Right lung (tissue), 5 donors: ENCODE results near the gene PGM5. TPM values are rescaled to one million over a fixed set of nuclear protein-coding genes. Genes with fewer than 3 reads are reported as not detected.

ENCODE experiments used
- DNase-seq, 2 donors: peaks; one replicate each; pipeline ENCODE4 v3.0.0-alpha.2; 2013
- polyA plus RNA-seq, 5 donors: library from polyadenylated mRNA; unstranded; fragments of 120-200 nt; gene quantifications; one replicate each; pipeline versions ENCODE4 v1.2.1 to v1.2.3, GENCODE V29; 2013; ENCODE audit warnings: inconsistent platforms in 1 of 5, low replicate concordance in 1 of 5; ENCODE audit not compliant: insufficient read length in 5 of 5, insufficient read depth in 1 of 5

Gene PGM5
- polyA plus RNA-seq, 5 donors: 47.4 to 61.8 (median 54.6) TPM

DNA sequence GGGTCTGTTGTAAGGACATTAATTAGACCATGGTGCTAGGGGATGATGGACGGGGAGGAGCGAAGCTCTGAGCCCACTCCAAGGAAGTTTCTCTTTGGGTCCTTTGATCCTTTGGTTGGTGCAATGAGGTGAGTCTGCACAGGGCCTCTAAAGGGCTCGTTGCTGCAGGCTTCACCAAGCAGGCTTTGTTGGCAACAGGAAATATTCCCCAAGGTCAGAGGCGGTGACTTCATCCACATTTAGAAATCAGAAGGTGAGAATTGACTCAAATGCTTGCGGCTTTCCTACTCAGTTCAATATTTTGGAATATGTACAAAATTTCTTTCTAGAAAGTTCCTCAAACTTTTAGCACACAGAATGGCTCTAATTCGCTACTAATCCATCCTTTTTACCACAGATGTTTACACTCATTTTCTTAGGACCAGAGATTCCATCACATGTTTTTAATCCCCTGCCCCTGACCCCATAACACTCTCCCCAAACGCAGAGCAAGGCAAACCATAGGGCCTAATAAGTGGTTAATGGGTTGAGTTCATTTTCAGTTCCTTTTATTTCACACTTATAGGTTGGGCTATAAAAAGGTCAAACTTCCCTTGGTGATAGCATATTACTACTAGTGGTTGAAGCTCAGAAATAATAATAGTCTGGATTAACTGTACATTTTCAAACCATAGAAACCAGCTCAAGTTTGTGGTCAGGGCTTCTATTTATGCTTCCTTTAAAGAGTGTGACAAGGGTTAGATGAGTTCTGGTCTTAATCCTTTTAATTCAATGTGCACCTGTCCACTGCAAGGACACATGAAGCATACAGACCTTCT lies 221.6 kb downstream of the PGM5 start:
- no peak for DNase-seq

Other genes starting within 250 kb of the PGM5 start
- 10 to 100 TPM; 21.7 to 26.5 (median 25.8) TPM for gene ZNG1C, start 114.6 kb upstream of the PGM5 start, polyA plus RNA-seq
- gene FOXD4L3, start 53.7 kb upstream of the PGM5 start, polyA plus RNA-seq: under 1 TPM in 1 of 5 donors, not detected in 4; 0.28 TPM
- gene TMEM252, start 184.3 kb downstream of the PGM5 start, polyA plus RNA-seq: 1 to 10 TPM; 1.9 to 3.5 (median 2.2) TPM